Upper lobe of left lung (tissue), 6 donors: ENCODE measurements around the gene PPP1R9A. TPM values are rescaled to one million over a fixed set of nuclear protein-coding genes. Genes with fewer than 3 reads are reported as not detected.

ENCODE experiments used
- ATAC-seq, 2 donors: fragments of 200-7000 bp; cut with Tn5 transposase; one replicate each; pipeline ENCODE4 v1.9.1; 2022; ENCODE audit warnings: mild to moderate bottlenecking in 2 of 2, moderate library complexity in 2 of 2; ENCODE audit not compliant: low FRiP score in 2 of 2
- DNase-seq, 2 donors: peaks; one replicate each; pipeline ENCODE4 v3.0.0-alpha.2; 2019 to 2020
- H3K27ac ChIP-seq, 4 donors: fragments of 200-600 bp; sonication (generic); one replicate each; pipeline ENCODE4 v1.5.1; 2016 to 2019
- H3K27me3 ChIP-seq, 4 donors: fragments of 200-600 bp; sonication (generic); one replicate each; pipeline ENCODE4 v1.5.1; 2017 to 2019
- H3K36me3 ChIP-seq, 4 donors: fragments of 200-600 bp; sonication (generic); one replicate each; pipeline ENCODE4 v1.5.1; 2016 to 2019
- H3K4me1 ChIP-seq, 4 donors: fragments of 200-600 bp; sonication (generic); one replicate each; pipeline ENCODE4 v1.5.1; 2018 to 2019
- H3K4me3 ChIP-seq, 4 donors: fragments of 200-600 bp; sonication (generic); one replicate each; pipeline ENCODE4 v1.5.1; 2017 to 2019; ENCODE audit warnings: mild to moderate bottlenecking in 2 of 4, moderate library complexity in 1 of 4
- H3K9me3 ChIP-seq, 4 donors: fragments of 200-600 bp; sonication (generic); one replicate each; pipeline ENCODE4 v1.5.1; 2018 to 2019
- EP300 ChIP-seq, 4 donors: sonication (generic); formaldehyde crosslinking; IDR thresholded peaks; one replicate each; pipeline ENCODE4 v1.5.1; 2017; ENCODE audit warnings: antibody characterized with exemption in 4 of 4, control low read depth in 2 of 4
- POLR2A ChIP-seq, 4 donors: fragments of 450-650 bp; IDR thresholded peaks; one replicate each; pipeline ENCODE4 v1.5.1; 2016 to 2017; ENCODE audit warnings: antibody characterized with exemption in 4 of 4, mild to moderate bottlenecking in 2 of 4
- POLR2AphosphoS5 ChIP-seq, 2 donors: sonication (generic); formaldehyde crosslinking; IDR thresholded peaks; one replicate each; pipeline ENCODE4 v1.5.1; 2017; ENCODE audit warnings: antibody characterized with exemption in 2 of 2
- WGBS, 2 donors: methylation state at CpG; one replicate each; pipeline ENCODE4 v1.1.5; 2017 to 2018; 5-methylcytosine and 5-hydroxymethylcytosine counted together
- total RNA-seq, 6 donors: library from RNA; depleted of rRNA in 4 of 6; stranded (reverse); fragments of >200 nt in 4 of 6; gene quantifications; one replicate each; pipeline versions ENCODE4 v1.1.0 to v1.2.1, GENCODE V29; 2016 to 2021
- TF ChIP-seq, protein P1 (sequence below), 6 experiments: fragments of 450-650 bp in 4 of 6; fragments of 200-600 bp in 2 of 6; sonication (generic) in 2 of 6; IDR thresholded peaks; one replicate each; pipeline ENCODE4 v1.5.1; 2016 to 2019; ENCODE audit warnings: antibody characterized with exemption in 6 of 6
- donor health status: DM: no; HTN: no; CAD: no; lungs with moderate emphysema.
- donor health status: DM: no; HTN: yes; CAD: no; lungs with severe emphysema.

Gene PPP1R9A
- total RNA-seq, 6 donors from 2014 or later: 16.9 to 41.9 (median 26.2) TPM

DNA sequence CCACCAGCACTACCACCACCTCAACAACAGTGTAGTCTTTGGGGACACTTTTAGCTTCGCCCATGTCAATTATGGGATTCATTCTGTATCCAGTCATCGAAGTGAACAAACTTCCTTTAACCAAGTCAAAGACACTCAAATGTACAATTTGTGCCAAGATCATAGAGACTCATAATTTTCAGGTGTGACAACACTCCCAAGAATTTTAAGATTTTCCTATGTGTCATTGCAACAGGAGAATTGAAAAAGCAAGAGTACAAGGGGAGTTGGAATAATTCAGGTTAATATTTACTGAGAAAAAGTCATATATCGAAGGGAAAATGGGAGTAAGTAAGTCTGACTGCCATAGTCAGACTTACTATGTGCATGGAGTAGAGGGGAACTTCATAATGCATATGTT is 390.7 kb downstream of the PPP1R9A start:
- WGBS, 2 donors: 68 to 81% methylated on average over 3 of the region's 3 CpGs
- H3K9me3 ChIP-seq: no peaks in the 10 kb centered on the region
- H3K27ac ChIP-seq: no peak overlapping the region
- ATAC-seq (no peak), DNase-seq (no peak)
- TF ChIP-seq POLR2A (IDR thresholded peaks at IDR 0.05): no peak
- no peak for TF ChIP-seq EP300 (IDR thresholded peaks at IDR 0.05)
- no peak for TF ChIP-seq POLR2AphosphoS5 (IDR thresholded peaks at IDR 0.05)
- TF ChIP-seq, protein P1, sequence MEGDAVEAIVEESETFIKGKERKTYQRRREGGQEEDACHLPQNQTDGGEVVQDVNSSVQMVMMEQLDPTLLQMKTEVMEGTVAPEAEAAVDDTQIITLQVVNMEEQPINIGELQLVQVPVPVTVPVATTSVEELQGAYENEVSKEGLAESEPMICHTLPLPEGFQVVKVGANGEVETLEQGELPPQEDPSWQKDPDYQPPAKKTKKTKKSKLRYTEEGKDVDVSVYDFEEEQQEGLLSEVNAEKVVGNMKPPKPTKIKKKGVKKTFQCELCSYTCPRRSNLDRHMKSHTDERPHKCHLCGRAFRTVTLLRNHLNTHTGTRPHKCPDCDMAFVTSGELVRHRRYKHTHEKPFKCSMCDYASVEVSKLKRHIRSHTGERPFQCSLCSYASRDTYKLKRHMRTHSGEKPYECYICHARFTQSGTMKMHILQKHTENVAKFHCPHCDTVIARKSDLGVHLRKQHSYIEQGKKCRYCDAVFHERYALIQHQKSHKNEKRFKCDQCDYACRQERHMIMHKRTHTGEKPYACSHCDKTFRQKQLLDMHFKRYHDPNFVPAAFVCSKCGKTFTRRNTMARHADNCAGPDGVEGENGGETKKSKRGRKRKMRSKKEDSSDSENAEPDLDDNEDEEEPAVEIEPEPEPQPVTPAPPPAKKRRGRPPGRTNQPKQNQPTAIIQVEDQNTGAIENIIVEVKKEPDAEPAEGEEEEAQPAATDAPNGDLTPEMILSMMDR (IDR thresholded peaks at IDR 0.05): no peak
- no peak overlapping the region for H3K4me3 ChIP-seq
- H3K36me3 ChIP-seq: no peaks in the 10 kb centered on the region
- H3K4me1 ChIP-seq: no peaks in the 10 kb centered on the region
- H3K27me3 ChIP-seq: no peaks in the 10 kb centered on the region

DNA sequence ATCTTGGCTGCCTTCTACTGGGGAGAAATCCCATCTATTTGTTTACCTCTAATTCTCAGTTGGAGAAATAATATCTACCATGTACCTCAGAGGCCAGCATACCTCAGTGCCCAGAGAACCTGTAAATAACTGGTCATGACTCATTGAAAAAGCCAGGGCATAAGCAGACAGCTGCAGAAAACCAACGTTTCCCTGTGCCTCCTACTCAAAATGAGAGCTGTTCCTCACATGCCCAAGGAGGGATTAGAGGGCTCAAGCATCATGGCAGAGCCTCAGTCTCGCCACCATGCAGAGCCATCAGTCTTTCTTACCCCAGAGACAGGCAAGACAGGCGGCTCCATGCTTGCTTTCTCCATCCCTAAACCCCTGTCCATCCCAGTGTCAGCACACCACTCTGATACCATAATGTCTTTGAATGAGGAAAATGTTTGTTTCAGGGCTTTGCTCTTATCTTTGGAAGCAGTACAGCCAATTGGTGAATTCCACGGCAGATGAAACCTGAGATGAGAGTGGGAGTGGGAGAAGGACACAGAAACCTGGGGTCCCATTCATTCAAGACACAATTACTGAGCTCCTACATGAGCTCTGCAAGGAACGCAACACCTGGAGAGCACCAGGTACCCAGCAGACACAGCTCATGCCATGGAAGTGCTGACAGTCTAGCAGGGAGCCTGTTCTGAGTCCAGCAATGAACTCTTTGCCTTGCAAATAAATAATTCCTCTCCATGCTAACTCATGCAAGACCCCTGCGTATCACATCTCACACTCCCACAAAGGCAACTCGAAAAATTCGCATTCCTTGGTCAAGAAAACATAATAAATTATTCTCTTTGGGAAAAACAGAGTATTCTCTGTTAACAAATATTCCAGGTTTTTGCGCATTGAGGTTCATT is 395.9 kb downstream of the PPP1R9A start:
- DNase-seq: no peak
- H3K36me3 ChIP-seq: no peaks in the 10 kb centered on the region
- no peaks in the 10 kb centered on the region for H3K27me3 ChIP-seq
- ATAC-seq: no peak
- H3K4me3 ChIP-seq: no peak overlapping the region
- no peak overlapping the region for H3K27ac ChIP-seq
- TF ChIP-seq EP300 (IDR thresholded peaks at IDR 0.05): no peak
- TF ChIP-seq, protein P1 (IDR thresholded peaks at IDR 0.05): no peak
- TF ChIP-seq POLR2A (IDR thresholded peaks at IDR 0.05): no peak
- no peak for TF ChIP-seq POLR2AphosphoS5 (IDR thresholded peaks at IDR 0.05)
- no peaks in the 10 kb centered on the region for H3K9me3 ChIP-seq
- H3K4me1 ChIP-seq: no peaks in the 10 kb centered on the region
- WGBS, 2 donors: 73 to 83% methylated on average over 9 of the region's 9 CpGs

DNA sequence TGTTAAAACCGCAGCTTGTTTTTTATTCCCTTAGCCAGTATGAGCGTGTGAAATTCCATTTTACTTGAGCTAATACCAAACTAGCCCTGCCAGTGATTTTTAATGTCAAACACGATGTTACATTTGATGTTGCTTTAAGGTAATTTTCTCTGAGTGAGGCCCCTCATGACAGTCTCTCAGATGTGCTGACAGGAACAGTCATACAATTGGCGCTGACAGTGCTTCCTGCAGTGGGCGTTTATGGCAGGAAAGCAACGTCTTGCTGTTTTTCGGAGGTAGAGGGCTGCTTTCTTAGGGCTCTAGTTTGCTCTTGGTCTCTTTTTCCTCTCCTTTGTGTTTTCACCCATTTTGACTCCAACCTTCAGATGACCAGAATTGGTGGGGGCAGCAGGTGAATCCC is 397.6 kb downstream of the PPP1R9A start:
- H3K9me3 ChIP-seq: no peaks in the 10 kb centered on the region
- ATAC-seq (no peak), DNase-seq (no peak)
- TF ChIP-seq, protein P1 (IDR thresholded peaks at IDR 0.05): no peak
- TF ChIP-seq EP300 (IDR thresholded peaks at IDR 0.05) (no peak), POLR2A (IDR thresholded peaks at IDR 0.05) (no peak), POLR2AphosphoS5 (IDR thresholded peaks at IDR 0.05) (no peak)
- no peaks in the 10 kb centered on the region for H3K4me1 ChIP-seq
- H3K27ac ChIP-seq: no peak overlapping the region
- no peaks in the 10 kb centered on the region for H3K36me3 ChIP-seq
- 63 to 64% methylated on average over 7 of the region's 7 CpGs for WGBS, 2 donors
- no peak overlapping the region for H3K4me3 ChIP-seq
- no peaks in the 10 kb centered on the region for H3K27me3 ChIP-seq

DNA sequence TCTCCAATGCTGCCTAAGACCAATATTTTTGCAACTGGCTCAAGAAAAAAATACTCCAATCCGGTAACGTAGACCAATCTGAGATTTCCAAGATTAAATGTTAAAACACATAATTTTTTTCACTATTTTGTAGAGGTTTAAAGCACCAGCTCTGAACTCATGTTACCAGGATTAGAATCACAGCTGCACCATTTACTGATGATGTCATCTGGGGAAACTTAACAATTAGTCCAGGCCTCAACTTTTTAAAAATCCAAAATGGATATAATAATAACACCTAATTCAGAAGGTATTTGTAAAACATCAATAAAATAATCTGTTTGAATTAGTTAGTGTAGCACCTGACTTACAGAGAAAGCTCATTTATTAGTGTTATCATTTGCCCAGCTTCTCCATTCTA is 402.6 kb downstream of the PPP1R9A start:
- ATAC-seq (no peak), DNase-seq (no peak)
- no peaks in the 10 kb centered on the region for H3K27me3 ChIP-seq
- H3K9me3 ChIP-seq: no peaks in the 10 kb centered on the region
- H3K4me3 ChIP-seq: no peak overlapping the region
- 88 to 92% methylated on average over 2 of the region's 2 CpGs for WGBS, 2 donors
- TF ChIP-seq POLR2AphosphoS5 (IDR thresholded peaks at IDR 0.05) (no peak), EP300 (IDR thresholded peaks at IDR 0.05) (no peak), POLR2A (IDR thresholded peaks at IDR 0.05) (no peak)
- TF ChIP-seq, protein P1 (IDR thresholded peaks at IDR 0.05): no peak
- no peaks in the 10 kb centered on the region for H3K4me1 ChIP-seq
- H3K36me3 ChIP-seq: no peaks in the 10 kb centered on the region
- no peak overlapping the region for H3K27ac ChIP-seq

DNA sequence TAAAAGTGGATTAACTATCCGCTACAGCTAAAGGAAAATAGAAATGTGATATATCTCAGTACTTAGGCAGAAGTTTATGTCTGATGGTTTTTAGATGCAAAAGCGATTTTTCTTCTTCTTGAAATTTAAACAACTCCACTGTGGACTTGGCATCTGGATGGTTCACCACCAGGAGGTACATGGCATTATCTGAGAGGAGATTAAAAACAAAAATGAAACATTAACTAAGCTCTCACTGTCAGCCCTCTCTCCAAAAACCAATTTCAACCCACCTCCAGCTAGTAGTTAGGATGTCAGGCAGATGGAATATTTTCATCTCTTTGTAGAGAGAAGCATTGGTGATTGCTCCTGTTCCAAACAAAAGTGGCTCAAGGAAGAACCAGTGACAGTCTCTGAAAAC is 404.0 kb downstream of the PPP1R9A start:
- no peaks in the 10 kb centered on the region for H3K4me1 ChIP-seq
- no peaks in the 10 kb centered on the region for H3K27me3 ChIP-seq
- TF ChIP-seq POLR2A (IDR thresholded peaks at IDR 0.05): no peak
- TF ChIP-seq, protein P1 (IDR thresholded peaks at IDR 0.05): no peak
- TF ChIP-seq EP300 (IDR thresholded peaks at IDR 0.05): no peak
- TF ChIP-seq POLR2AphosphoS5 (IDR thresholded peaks at IDR 0.05): no peak
- H3K27ac ChIP-seq: no peak overlapping the region
- ATAC-seq: no peak
- no peaks in the 10 kb centered on the region for H3K36me3 ChIP-seq
- H3K9me3 ChIP-seq: no peaks in the 10 kb centered on the region
- no peak overlapping the region for H3K4me3 ChIP-seq
- WGBS, 2 donors: 87 to 96% methylated on average over 2 of the region's 2 CpGs
- no peak for DNase-seq
